Stimulated activated CD8-positive, alpha-beta memory T cell treated with anti-CD3 and anti-CD28 coated beads, Interleukin-4, amount 100 ng/mL, for 1 hour (primary cell): ENCODE data around the gene SMURF1.

Experiments
- DNase-seq, 2 donors: peaks; one replicate each; pipeline ENCODE4 v3.0.0-alpha.2; 2020; ENCODE audit warnings: low read depth in 2 of 2, low spot score in 1 of 2

The SMURF1 gene

GRCh38 chr7:99030951-99031350 is 113.0 kb downstream of the SMURF1 start:
- DNase-seq = no peak

DNA sequence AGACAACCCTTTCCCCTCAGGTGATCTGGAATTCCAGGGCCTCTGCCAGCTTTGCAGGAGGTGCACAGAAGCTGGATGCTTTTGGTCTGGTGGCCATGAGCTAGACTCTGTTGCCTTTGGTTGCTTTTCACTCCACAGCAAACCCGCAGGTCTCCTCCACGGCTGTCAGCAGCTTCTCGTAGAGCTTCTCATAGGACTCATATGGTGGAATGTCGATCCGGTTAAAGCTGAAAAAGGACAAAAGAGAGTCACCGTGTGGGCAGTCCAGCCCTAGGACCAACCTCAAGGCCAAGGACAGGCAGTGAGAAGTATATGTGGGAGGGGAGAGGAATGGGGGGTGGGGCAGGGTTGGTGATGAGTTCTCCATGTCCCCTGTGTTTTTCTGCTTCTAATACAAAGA is 113.5 kb downstream of the SMURF1 start:
- no peak for DNase-seq

DNA sequence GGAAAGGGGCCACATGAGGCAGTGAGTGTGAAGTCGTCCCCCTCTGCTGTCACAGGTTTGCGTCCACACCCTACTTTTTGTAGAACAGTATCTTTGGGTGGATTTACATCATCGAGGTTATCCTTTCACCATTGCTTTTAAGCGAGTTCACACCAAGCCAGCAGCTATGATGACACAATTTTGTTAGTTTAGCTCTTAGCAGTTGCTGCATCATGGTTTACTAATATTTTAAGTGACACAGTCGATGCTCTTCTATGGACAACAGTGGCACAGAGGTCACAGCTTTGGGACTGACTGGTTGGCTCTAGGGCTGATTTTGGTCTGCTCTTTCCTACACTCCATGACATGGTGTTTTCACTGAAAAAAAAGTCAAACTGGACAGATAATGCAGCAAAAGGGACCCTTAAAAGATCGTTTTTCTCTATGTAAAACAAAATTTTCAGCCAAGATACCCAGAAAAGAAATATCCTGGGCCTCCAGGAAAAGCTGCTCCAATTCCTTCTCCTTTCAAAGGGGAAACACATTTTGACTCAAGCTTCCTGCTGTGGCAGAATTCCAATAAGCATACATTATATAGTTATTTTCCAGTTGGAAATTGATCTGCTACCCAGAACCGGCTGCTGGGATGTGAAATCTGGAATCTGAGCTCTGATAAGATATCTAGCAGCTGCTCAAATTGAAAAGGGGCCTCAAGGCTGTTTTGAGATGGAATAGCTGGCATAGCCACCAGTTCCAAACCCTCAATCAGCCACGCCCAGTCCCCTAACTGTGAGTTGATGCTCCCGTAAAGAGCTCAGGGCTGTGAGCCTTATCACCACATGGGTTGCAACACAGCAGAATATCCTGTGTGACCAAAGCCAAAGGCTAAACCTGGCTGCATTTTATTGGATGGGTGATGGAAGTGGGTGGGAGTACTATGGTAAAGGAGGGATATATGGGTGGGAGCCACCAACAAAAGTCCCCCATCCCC is 114.2 kb downstream of the SMURF1 start:
- no peak for DNase-seq

GRCh38 chr7:99028261-99028973 is 115.5 kb downstream of the SMURF1 start:
- DNase-seq = no peak

DNA sequence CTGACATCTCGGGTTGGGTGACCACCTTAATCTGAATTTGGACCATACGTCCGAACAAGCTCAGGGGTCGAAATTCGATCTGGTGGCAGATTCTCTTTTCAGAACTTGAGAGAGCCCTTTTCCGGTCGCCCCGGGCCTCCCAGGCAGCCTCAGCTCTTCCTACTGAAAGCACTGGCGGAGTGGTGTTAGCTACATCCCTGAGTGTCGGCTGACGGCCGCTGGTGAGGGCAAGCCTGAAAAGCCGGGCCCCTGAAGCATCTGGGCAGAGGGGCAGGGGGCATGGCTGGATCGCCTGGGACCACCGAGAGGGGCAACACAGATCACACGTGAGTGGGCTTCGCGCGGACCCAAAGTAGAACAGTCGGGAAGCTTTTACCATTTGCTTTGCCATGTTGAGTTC is 116.1 kb downstream of the SMURF1 start:
- DNase-seq = no peak

DNA sequence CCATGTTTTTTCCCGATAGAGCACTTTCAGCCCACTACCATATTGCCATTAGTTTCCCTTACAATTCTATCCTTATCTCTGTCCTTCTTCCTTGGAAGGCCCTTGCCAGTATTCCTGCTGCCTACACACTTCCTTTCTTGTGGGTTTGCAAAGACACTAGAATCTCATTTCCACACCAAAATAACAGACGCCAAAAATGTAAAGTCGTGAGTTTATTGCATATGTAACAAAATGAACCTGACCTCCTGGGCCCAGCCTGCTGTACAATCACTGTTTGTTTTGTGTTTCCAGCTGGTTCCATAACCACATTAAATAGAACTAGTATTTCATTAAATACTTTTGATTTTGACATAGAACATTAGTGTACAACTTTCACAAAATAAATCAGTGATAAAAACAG is 116.7 kb downstream of the SMURF1 start:
- DNase-seq = no peak

GRCh38 chr7:99024066-99024465 is 119.8 kb downstream of the SMURF1 start:
- DNase-seq = no peak

DNA sequence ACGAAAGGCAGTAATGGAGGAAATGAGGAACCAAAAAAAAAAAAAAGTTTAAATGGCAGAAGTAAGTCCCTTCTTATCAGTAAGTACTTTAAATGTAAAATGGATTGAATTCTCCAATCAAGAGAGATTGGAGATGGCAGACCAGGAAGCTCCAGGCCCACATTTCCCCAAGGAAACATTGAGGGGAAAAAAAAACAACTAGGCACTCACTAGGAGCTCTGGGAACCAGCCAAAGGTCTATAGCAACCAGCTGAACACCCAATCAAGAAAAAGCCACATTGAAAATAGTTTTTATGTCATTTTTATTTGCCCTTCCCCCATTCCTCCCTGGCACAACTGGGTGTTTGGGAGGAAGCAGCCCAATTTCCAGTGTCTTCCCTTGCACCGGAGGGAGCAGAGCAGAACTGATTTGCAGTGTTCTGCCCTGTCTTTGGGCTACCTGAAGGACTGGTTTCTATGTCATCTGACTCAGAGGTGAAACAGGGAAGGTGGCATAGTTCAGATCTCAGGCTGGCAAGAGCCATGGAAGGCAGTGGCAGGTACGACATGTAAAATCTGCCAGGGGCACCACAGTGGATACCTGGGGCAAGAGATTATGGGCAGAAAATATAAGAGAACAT is 121.9 kb downstream of the SMURF1 start:
- DNase-seq = no peak

- no peak for DNase-seq
Observed at GRCh38 chr7:99020413-99020715, 123.5 kb downstream of the SMURF1 start.

- DNase-seq = no peak
Observed at GRCh38 chr7:99019523-99020412, 124.1 kb downstream of the SMURF1 start.

DNA sequence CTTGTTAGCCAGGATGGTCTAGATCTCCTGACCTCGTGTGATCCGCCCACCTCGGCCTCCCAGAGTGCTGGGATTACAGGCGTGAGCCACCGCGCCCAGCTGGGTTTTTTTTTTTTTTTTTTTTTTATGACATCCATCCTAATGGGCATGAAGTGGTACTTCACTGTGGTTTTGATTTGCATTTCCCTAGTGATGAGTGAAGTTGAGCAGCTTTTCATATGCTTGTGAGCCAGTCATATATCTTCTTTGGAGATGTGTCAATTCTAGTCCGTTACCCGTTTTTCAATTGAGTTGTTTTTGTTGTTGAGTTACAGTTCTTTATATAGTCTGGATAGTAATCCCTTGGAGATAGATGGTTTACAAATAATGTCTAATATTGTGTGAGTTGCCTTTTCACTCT is 127.7 kb downstream of the SMURF1 start:
- DNase-seq = no peak

- no peak for DNase-seq
Observed at GRCh38 chr7:99014113-99014985, 129.6 kb downstream of the SMURF1 start.

DNA sequence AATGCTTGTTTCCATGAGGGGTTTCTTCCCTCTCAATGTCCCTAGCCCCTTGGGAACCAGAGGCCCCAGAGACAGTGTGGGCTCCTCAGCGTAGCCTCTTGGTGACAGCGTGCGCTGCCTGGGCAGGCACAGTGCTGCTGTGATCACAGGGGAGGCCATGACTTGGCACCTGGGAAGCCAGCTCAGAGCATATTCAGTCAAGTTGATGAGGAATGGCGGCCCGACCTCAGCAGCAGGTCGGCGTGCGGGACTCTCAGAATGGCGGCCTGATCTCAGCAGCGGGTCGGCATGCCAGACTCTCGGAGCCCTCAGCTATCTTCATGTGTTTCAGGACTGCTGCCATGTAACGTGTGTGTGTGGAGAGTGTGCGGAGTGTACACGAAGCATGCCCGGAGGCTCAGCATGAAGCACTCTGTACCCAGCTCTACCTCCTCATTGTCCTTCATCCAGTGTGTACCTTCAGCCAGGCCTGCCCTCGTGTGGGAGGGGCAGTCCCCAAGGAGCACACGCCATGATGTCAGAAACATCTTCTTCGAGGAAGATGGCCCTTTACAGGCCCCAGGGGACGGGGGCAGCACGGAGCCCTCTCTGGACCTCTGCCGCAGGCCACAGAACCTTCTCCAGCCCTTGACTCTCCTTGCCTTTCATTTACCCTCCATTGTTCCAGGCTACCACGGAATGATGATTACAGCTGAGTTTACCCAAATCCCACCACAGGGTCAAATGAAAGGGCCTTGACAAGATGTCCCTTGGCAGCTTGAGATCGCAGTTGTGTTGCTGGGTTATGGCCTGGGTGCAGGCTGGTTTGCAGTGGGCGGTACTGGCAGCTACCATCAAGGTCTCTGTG is 130.4 kb downstream of the SMURF1 start:
- no peak for DNase-seq

GRCh38 chr7:99012722-99013121 is 131.2 kb downstream of the SMURF1 start:
- DNase-seq = no peak

DNA sequence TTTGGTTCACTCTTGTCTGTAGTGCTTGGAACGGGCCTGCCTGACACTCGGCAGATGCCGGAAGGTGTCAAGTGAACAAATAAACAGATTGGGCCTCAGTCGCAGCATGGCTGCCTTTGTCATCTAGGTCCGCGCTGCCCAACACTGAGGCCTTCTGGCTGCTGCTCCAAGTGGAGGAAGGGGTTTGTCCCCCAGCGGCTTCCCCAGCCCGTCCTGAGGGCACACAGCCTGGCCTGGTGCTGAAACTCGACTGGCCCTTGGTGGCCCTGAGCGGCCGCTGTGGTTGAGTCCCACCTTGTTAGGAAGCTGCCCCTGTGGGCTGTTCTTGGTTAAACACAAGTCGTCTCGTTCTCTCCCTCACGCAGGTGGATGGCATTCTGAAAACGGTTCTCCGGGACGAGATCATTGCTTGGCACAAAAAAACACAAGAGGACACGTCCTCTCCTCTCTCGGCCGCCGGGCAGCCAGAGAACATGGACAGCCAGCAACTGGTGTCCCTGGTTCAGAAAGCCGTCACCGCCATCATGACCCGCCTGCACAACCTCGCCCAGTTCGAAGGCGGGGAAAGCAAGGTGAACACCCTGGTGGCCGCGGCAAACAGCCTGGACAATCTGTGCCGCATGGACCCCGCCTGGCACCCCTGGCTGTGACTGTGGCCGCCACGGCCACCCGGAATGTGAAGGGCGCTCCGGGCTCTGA is 132.1 kb downstream of the SMURF1 start:
- no peak for DNase-seq

- DNase-seq = no peak
Observed at GRCh38 chr7:99011341-99011705, 132.6 kb downstream of the SMURF1 start.

- DNase-seq = no peak
Observed at GRCh38 chr7:99010281-99010680, 133.6 kb downstream of the SMURF1 start.

DNA sequence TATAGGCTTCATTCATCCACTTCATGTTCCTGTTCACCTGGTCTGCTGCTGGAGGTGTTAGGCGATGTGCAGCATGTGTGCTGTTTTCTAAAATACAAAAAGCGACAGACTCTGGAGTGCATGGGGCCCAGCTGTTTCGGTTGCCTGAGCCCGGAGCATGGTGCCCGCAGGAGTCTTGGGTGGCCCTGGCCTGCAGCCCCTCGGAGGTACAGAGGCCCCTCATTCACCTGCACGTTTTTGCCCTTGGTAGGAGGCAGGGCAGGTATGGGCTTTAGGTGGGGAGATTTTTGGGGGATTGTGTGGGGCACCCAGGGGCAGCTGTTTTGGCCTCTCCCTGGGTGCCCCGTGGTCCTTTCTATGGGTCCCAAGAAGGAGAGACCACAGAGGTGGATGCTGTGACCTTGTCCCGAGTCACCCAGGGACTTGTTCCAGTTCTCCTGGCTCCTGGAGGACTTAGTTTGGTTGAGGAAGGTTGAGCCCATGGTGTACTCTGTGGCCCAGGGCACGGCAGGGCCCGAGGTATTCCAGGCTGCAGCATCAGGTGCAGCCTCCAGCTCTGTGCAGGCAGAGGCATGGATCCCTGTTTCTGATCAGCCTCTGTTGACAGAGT is 134.9 kb downstream of the SMURF1 start:
- DNase-seq = no peak
